Measurements from ENCODE around the gene KDM1B. TPM values are rescaled to one million over a fixed set of nuclear protein-coding genes. Genes with fewer than 3 reads are reported as not detected.

Gene KDM1B
- total and polyA plus RNA-seq, 2 experiments from 2014 or later: 3.8 to 9.0 TPM

- H3K4me3 ChIP-seq: no peak overlapping the region
- peak; percentile 92 for ATAC-seq
Measured at GRCh38 chr6:18186033-18186432, 30.8 kb downstream of the KDM1B start.

More at GRCh38 chr6:18186033-18186432, 30.8 kb downstream of the KDM1B start:
- Histone ChIP-seq H3K9me2 (ENCODE audit: insufficient read depth) (no peaks in the 10 kb centered on the region), H3K27me3 (ENCODE audit: insufficient read depth) (no peaks in the 10 kb centered on the region), H3K4me2 (no peak overlapping the region), H3K79me2 (replicated peaks; ENCODE audit: insufficient read depth) (no peaks in the 10 kb centered on the region), H3F3A (replicated peaks; ENCODE audit: low read depth) (no peaks in the 10 kb centered on the region), H3K4me1 (ENCODE audit: insufficient read depth) (peaks cover 21% of the 10 kb centered on the region), H2AFZ (no peak overlapping the region), H4K20me1 (replicated peaks; ENCODE audit: insufficient read depth) (no peaks in the 10 kb centered on the region), H3K36me3 (ENCODE audit: insufficient read depth) (no peaks in the 10 kb centered on the region), H3K27ac (ENCODE audit: low read depth) (peak overlapping the region; percentile 34; the same call in 1 of the 2 replicates)
- no peaks in the 10 kb centered on the region for H3K9me3 Mint-ChIP-seq
- peaks cover 8% of the 10 kb centered on the region; the same call in 1 of the 3 replicates for H3K36me3 Mint-ChIP-seq (ENCODE audit: low read depth)
- H3K27me3 Mint-ChIP-seq (ENCODE audit: insufficient read depth, low read depth, poor library complexity): peaks cover 2% of the 10 kb centered on the region
- no peak for TF ChIP-seq ETS1 (IDR thresholded peaks at IDR 0.05)
- no peak for TF ChIP-seq EZH2phosphoT487 (IDR thresholded peaks at IDR 0.05; ENCODE audit: unreplicated experiment)
- no peak for TF ChIP-seq STAT1 (IDR thresholded peaks at IDR 0.05; ENCODE audit: unreplicated experiment)
- TF ChIP-seq ZNF114 (CRISPR knock-in tag; IDR thresholded peaks at IDR 0.05): no peak
- TF ChIP-seq JUNB (IDR thresholded peaks at IDR 0.05; ENCODE audit: unreplicated experiment): no peak
- TF ChIP-seq REST (IDR thresholded peaks at IDR 0.05; ENCODE audit: unreplicated experiment): no peak
- no peak for TF ChIP-seq NANOG (IDR thresholded peaks at IDR 0.05; ENCODE audit: borderline replicate concordance)
- TF ChIP-seq EZH2 (IDR thresholded peaks at IDR 0.05; ENCODE audit: low read depth, unreplicated experiment): no peak
- no peak for TF ChIP-seq POLR2AphosphoS5 (IDR thresholded peaks at IDR 0.05; ENCODE audit: low read depth)
- TF ChIP-seq, protein P1, sequence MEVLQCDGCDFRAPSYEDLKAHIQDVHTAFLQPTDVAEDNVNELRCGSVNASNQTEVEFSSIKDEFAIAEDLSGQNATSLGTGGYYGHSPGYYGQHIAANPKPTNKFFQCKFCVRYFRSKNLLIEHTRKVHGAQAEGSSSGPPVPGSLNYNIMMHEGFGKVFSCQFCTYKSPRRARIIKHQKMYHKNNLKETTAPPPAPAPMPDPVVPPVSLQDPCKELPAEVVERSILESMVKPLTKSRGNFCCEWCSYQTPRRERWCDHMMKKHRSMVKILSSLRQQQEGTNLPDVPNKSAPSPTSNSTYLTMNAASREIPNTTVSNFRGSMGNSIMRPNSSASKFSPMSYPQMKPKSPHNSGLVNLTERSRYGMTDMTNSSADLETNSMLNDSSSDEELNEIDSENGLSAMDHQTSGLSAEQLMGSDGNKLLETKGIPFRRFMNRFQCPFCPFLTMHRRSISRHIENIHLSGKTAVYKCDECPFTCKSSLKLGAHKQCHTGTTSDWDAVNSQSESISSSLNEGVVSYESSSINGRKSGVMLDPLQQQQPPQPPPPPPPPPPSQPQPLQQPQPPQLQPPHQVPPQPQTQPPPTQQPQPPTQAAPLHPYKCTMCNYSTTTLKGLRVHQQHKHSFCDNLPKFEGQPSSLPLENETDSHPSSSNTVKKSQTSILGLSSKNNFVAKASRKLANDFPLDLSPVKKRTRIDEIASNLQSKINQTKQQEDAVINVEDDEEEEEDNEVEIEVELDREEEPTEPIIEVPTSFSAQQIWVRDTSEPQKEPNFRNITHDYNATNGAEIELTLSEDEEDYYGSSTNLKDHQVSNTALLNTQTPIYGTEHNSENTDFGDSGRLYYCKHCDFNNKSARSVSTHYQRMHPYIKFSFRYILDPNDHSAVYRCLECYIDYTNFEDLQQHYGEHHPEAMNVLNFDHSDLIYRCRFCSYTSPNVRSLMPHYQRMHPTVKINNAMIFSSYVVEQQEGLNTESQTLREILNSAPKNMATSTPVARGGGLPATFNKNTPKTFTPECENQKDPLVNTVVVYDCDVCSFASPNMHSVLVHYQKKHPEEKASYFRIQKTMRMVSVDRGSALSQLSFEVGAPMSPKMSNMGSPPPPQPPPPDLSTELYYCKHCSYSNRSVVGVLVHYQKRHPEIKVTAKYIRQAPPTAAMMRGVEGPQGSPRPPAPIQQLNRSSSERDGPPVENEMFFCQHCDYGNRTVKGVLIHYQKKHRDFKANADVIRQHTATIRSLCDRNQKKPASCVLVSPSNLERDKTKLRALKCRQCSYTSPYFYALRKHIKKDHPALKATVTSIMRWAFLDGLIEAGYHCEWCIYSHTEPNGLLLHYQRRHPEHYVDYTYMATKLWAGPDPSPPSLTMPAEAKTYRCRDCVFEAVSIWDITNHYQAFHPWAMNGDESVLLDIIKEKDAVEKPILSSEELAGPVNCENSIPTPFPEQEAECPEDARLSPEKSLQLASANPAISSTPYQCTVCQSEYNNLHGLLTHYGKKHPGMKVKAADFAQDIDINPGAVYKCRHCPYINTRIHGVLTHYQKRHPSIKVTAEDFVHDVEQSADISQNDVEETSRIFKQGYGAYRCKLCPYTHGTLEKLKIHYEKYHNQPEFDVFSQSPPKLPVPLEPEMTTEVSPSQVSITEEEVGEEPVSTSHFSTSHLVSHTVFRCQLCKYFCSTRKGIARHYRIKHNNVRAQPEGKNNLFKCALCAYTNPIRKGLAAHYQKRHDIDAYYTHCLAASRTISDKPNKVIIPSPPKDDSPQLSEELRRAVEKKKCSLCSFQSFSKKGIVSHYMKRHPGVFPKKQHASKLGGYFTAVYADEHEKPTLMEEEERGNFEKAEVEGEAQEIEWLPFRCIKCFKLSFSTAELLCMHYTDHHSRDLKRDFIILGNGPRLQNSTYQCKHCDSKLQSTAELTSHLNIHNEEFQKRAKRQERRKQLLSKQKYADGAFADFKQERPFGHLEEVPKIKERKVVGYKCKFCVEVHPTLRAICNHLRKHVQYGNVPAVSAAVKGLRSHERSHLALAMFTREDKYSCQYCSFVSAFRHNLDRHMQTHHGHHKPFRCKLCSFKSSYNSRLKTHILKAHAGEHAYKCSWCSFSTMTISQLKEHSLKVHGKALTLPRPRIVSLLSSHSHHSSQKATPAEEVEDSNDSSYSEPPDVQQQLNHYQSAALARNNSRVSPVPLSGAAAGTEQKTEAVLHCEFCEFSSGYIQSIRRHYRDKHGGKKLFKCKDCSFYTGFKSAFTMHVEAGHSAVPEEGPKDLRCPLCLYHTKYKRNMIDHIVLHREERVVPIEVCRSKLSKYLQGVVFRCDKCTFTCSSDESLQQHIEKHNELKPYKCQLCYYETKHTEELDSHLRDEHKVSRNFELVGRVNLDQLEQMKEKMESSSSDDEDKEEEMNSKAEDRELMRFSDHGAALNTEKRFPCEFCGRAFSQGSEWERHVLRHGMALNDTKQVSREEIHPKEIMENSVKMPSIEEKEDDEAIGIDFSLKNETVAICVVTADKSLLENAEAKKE (CRISPR knock-in tag; IDR thresholded peaks at IDR 0.05): peak; percentile 98
- peak; percentile 51; the same call in 1 of the 2 replicates for TF ChIP-seq CREB1 (CRISPR knock-in tag; IDR thresholded peaks at IDR 0.05; ENCODE audit: low read depth)
- no peak for TF ChIP-seq CTCF (conservative IDR thresholded peaks at IDR 0.05; ENCODE audit: low read depth in 2 of 2)
- no peak for TF ChIP-seq ZNF331 (CRISPR knock-in tag; IDR thresholded peaks at IDR 0.05; ENCODE audit: low read depth)
- H3K4me1 Mint-ChIP-seq: peaks cover 50% of the 10 kb centered on the region
- peak overlapping the region; percentile 97 for H3K27ac Mint-ChIP-seq
- DNase-seq (ENCODE audit: low spot score): peak; percentile 52
- H3K4me3 Mint-ChIP-seq: peak overlapping the region; percentile 15; the same call in 2 of the 3 replicates

All from GM23338 (cell line).